ENCODE measurements around the gene SPRR2F.

Gene SPRR2F

GRCh38 chr1:153072806-153073726, 40.2 kb downstream of the SPRR2F start:
- Histone ChIP-seq H3K4me3 (replicated peaks; ENCODE audit: insufficient read depth, low read length) (no peak overlapping the region), H3K27ac (replicated peaks) (no peak overlapping the region), H3K27me3 (ENCODE audit: insufficient read depth, poor library complexity, severe bottlenecking) (peaks cover 2% of the 10 kb centered on the region)
- DNase-seq (ENCODE audit: low read depth in 1 of 2, low spot score in 1 of 2) = no peak
- TF ChIP-seq SPI1 (IDR thresholded peaks at IDR 0.05; ENCODE audit: borderline replicate concordance, low read depth) = 0 out of 2 replicates have a peak, but pooled peaks have one; percentile 1
- TF ChIP-seq CTCF (IDR thresholded peaks at IDR 0.05; ENCODE audit: insufficient read depth, low read length) = no peak

- no peak for DNase-seq (ENCODE audit: low read depth in 1 of 2, low spot score in 1 of 2)
- peaks cover 2% of the 10 kb centered on the region for H3K27me3 ChIP-seq (ENCODE audit: insufficient read depth, poor library complexity, severe bottlenecking)
- H3K27ac ChIP-seq (replicated peaks) = no peak within 1 kb of the TSS
- TF ChIP-seq SPI1 (IDR thresholded peaks at IDR 0.05; ENCODE audit: borderline replicate concordance, low read depth) (no peak), POLR2AphosphoS5 (IDR thresholded peaks at IDR 0.05; ENCODE audit: low read depth) (no peak), GABPA (IDR thresholded peaks at IDR 0.05; ENCODE audit: low read depth) (no peak), CTCF (IDR thresholded peaks at IDR 0.05; ENCODE audit: insufficient read depth, low read length) (no peak), REST (IDR thresholded peaks at IDR 0.05; ENCODE audit: insufficient replicate concordance, low read depth) (no peak)
- no peak within 1 kb of the TSS for H3K4me3 ChIP-seq (replicated peaks; ENCODE audit: insufficient read depth, low read length)
These were observed 41.8 kb downstream of the SPRR2F start, which contains the start of gene SPRR2B for GRCh38 chr1:153071511-153071910. Gene SPRR2B, minus strand, starts transcription at chr1:153071611. Its CDS starts 772 bp downstream, at chr1:153070839.

- TF ChIP-seq CTCF (IDR thresholded peaks at IDR 0.05; ENCODE audit: insufficient read depth, low read length) (no peak), POLR2AphosphoS5 (IDR thresholded peaks at IDR 0.05; ENCODE audit: low read depth) (no peak), REST (IDR thresholded peaks at IDR 0.05; ENCODE audit: insufficient replicate concordance, low read depth) (no peak), SPI1 (IDR thresholded peaks at IDR 0.05; ENCODE audit: borderline replicate concordance, low read depth) (no peak), GABPA (IDR thresholded peaks at IDR 0.05; ENCODE audit: low read depth) (no peak)
- Histone ChIP-seq H3K27ac (replicated peaks) (no peak overlapping the region), H3K27me3 (ENCODE audit: insufficient read depth, poor library complexity, severe bottlenecking) (peaks cover 2% of the 10 kb centered on the region), H3K4me3 (replicated peaks; ENCODE audit: insufficient read depth, low read length) (no peak overlapping the region)
- no peak for DNase-seq (ENCODE audit: low read depth in 1 of 2, low spot score in 1 of 2)
These were observed 43.1 kb downstream of the SPRR2F start for GRCh38 chr1:153070243-153070642.
